HCT116 (cell line): ENCODE data around the gene IFNLR1. TPM values are rescaled to one million over a fixed set of nuclear protein-coding genes. Genes with fewer than 3 reads are reported as not detected.

Experiments used
- ATAC-seq: fragments of 200-7000 bp; cut with Tn5 transposase; 2 replicates; pipeline ENCODE4 v1.9.1; 2020; ENCODE audit warnings: mild to moderate bottlenecking, moderate library complexity
- BruUV-seq: library from RNA; stranded (reverse); fragments of 400-500 nt; replicated peaks from 2 replicates; lab custom pipeline; 2021; lab: Mats Ljungman, UMichigan
- CTCF ChIA-PET: fragments of 300-600 bp; sonication (Branson Sonifier 250); formaldehyde crosslinking; loops from one replicate; lab custom pipeline; 2021; ENCODE audit warnings: antibody characterized with exemption; lab: Charles Lee
- POLR2A ChIA-PET: fragments of 300-600, 350-600 bp; sonication (Branson Sonifier 250); formaldehyde crosslinking; loops from one replicate; lab custom pipeline; 2021; ENCODE audit warnings: antibody characterized with exemption; lab: Charles Lee
- RAD21 ChIA-PET, 2 experiments: fragments of 300-600 bp; sonication (Branson Sonifier 250); formaldehyde crosslinking; loops; one replicate each; lab custom pipeline; 2023; ENCODE audit warnings: low total read pairs in 2 of 2; ENCODE audit not compliant: uncharacterized antibody in 2 of 2, unreplicated experiment in 2 of 2, low non-redundant PET in 1 of 2; lab: Charles Lee
- DNase-seq: peaks from one replicate; pipeline ENCODE4 v3.0.0-alpha.2; 2010; ENCODE audit warnings: low read depth, low spot score
- H2AFZ ChIP-seq: fragments of 200-600 bp; shearing (Covaris generic), sonication (generic); 2 replicates; pipeline ENCODE4 v1.6.1; 2017; ENCODE audit warnings: low read depth, mixed run types, mixed read lengths, antibody characterized with exemption, low read length; ENCODE audit not compliant: poor library complexity, severe bottlenecking
- H3K27ac ChIP-seq: 2 replicates; pipeline ENCODE4 v1.5.1; 2012; ENCODE audit warnings: low read depth, low read length
- H3K27me3 ChIP-seq: fragments of 200-600 bp; sonication (generic); 2 replicates; pipeline ENCODE4 v1.6.1; 2016; ENCODE audit warnings: mixed run types, low read length, mixed read lengths; ENCODE audit not compliant: insufficient read depth
- H3K36me3 ChIP-seq, 2 experiments: fragments of 200-500 bp in 1 of 2; fragments of 200-600 bp in 1 of 2; sonication (Bioruptor generic) in 1 of 2; sonication (generic) in 1 of 2; 2 replicates each; pipeline versions ENCODE4 v1.5.1 to v1.6.1; 2014 to 2016; ENCODE audit warnings: low read length in 2 of 2, inconsistent platforms in 1 of 2, mixed read lengths in 1 of 2, mixed run types in 1 of 2; ENCODE audit not compliant: insufficient read depth in 2 of 2, control insufficient read depth in 1 of 2
- H3K4me1 ChIP-seq, 2 experiments: fragments of 200-600 bp in 1 of 2; sonication (generic) in 1 of 2; 2 replicates each; pipeline versions ENCODE4 v1.5.1 to v1.6.1; 2012 to 2017; ENCODE audit warnings: low read length in 2 of 2, inconsistent platforms in 1 of 2, mild to moderate bottlenecking in 1 of 2, mixed read lengths in 1 of 2, mixed run types in 1 of 2, moderate library complexity in 1 of 2; ENCODE audit not compliant: insufficient read depth in 2 of 2, control insufficient read depth in 1 of 2
- H3K4me2 ChIP-seq: fragments of 200-600 bp; sonication (generic); 2 replicates; pipeline ENCODE4 v1.6.1; 2017; ENCODE audit warnings: mixed run types, low read length, mixed read lengths
- H3K4me3 ChIP-seq, 2 experiments: fragments of 200-600 bp in 1 of 2; sonication (generic) in 1 of 2; replicated peaks in 1 of 2; 2 replicates each; pipeline ENCODE4 v1.5.1; 2011 to 2016; ENCODE audit warnings: low read length in 2 of 2, control low read depth in 1 of 2, low read depth in 1 of 2, mild to moderate bottlenecking in 1 of 2, mixed read lengths in 1 of 2, mixed run types in 1 of 2
- H3K79me2 ChIP-seq: fragments of 200-600 bp; sonication (generic); 2 replicates; pipeline ENCODE4 v1.6.1; 2017; ENCODE audit warnings: mild to moderate bottlenecking, mixed run types, low read length, moderate library complexity, mixed read lengths; ENCODE audit not compliant: insufficient read depth
- H3K9ac ChIP-seq: fragments of 200-600 bp; sonication (generic); 2 replicates; pipeline ENCODE4 v1.6.1; 2016; ENCODE audit warnings: low read length, mixed read lengths
- H3K9me2 ChIP-seq: fragments of 200-600 bp; sonication (generic), shearing (Covaris generic); 2 replicates; pipeline ENCODE4 v1.6.1; 2017; ENCODE audit warnings: mixed run types, mild to moderate bottlenecking, moderate library complexity; ENCODE audit not compliant: insufficient read depth
- H3K9me3 ChIP-seq, 2 experiments: fragments of 200-500 bp in 1 of 2; fragments of 200-600 bp in 1 of 2; sonication (Bioruptor generic) in 1 of 2; sonication (generic) in 1 of 2; 2 replicates each; pipeline ENCODE4 v1.6.1; 2014 to 2017; ENCODE audit warnings: low read length in 2 of 2, mixed read lengths in 2 of 2, inconsistent platforms in 1 of 2, low read depth in 1 of 2, mild to moderate bottlenecking in 1 of 2, mixed run types in 1 of 2, moderate library complexity in 1 of 2; ENCODE audit not compliant: control insufficient read depth in 1 of 2, insufficient read depth in 1 of 2
- H4K20me1 ChIP-seq: fragments of 200-600 bp; sonication (generic), shearing (Covaris generic); 2 replicates; pipeline ENCODE4 v1.6.1; 2017; ENCODE audit warnings: mixed run types, mild to moderate bottlenecking, moderate library complexity; ENCODE audit not compliant: insufficient read depth
- CEBPB ChIP-seq: IDR thresholded peaks from 2 replicates; pipeline ENCODE4 v1.6.1; 2012; ENCODE audit warnings: low read depth
- ZBTB33 ChIP-seq: IDR thresholded peaks from 2 replicates; pipeline ENCODE4 v1.6.1; 2011; ENCODE audit warnings: mild to moderate bottlenecking, low read length, moderate library complexity; ENCODE audit not compliant: insufficient replicate concordance; ENCODE audit errors: extremely low read depth
- intact Hi-C: fragments of 100-400 bp; cut with micrococcal nuclease; formaldehyde crosslinking; loops from 2 replicates; pipeline ENCODE4 v1.10.0; 2022
- total RNA-seq: library from RNA; stranded (reverse); gene quantifications from one replicate; pipeline ENCODE4 v1.2.1, GENCODE V29; 2021; ENCODE audit not compliant: unreplicated experiment

The IFNLR1 gene
- total RNA-seq, 1 experiment from 2014 or later, result 7.6 TPM

DNA sequence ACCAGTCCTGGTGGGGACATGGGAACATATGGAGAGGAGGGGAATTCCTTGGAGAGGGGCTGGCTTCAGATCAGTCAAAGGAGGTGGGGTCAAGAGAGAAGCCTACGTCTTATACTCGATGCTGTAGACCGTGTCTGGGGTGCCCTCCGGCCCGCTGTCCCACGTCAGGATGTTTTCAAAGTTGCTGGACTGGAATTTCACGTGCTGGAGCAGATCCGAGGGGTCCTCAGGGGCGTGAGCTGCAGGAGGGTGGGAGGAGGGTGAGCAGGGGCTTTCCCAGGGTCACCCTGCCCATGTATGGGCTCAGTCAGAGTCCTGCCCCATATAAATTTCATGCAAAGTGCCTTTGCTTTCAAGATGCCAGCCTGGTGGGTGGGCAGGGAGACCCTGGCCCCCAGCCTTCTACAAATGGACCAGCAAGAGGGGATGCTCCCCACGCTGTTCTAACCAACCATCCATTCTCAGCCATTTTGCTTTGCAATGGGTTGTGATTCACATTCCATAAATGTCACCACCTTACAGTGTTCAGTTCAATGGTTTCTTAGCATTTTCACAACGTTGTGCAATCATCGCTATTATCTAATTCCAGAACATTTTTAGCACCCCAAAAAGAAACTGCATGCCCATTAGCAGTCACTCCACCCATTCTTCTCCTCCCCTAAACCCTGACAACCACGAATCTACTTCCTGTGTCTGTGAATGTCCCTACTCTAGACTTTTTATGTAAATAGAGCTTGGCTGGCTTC, 48.4 kb downstream of the IFNLR1 start:
- Histone ChIP-seq H3K9me2 (no peaks in the 10 kb centered on the region), H3K4me2 (no peak overlapping the region), H3K4me3 (no peak overlapping the region), H3K9me3 (no peaks in the 10 kb centered on the region; a peak in 1 of 4 replicates), H4K20me1 (no peaks in the 10 kb centered on the region), H3K36me3 (0 out of 4 replicates have a peak, but pooled peaks cover 0 to 5% of the 10 kb centered on the region in 2 experiments), H3K4me1 (peaks cover 10 to 16% of the 10 kb centered on the region in 2 experiments), H3K9ac (no peak overlapping the region), H3K79me2 (no peaks in the 10 kb centered on the region), H3K27me3 (no peaks in the 10 kb centered on the region), H3K27ac (no peak overlapping the region), H2AFZ (no peak overlapping the region)
- RAD21 ChIA-PET, result no interaction called here
- no peak for TF ChIP-seq CEBPB
- intact Hi-C loops, result no loop called here
- no TSS peak for BruUV-seq
- POLR2A ChIA-PET, result no interaction called here
- CTCF ChIA-PET, result interaction anchor here (1.2 kb wide), 1 partner anchor 12 kb away, joined by 3 read pairs; no protein-coding TSS in a partner anchor
- ATAC-seq (no peak), DNase-seq (no peak)

DNA sequence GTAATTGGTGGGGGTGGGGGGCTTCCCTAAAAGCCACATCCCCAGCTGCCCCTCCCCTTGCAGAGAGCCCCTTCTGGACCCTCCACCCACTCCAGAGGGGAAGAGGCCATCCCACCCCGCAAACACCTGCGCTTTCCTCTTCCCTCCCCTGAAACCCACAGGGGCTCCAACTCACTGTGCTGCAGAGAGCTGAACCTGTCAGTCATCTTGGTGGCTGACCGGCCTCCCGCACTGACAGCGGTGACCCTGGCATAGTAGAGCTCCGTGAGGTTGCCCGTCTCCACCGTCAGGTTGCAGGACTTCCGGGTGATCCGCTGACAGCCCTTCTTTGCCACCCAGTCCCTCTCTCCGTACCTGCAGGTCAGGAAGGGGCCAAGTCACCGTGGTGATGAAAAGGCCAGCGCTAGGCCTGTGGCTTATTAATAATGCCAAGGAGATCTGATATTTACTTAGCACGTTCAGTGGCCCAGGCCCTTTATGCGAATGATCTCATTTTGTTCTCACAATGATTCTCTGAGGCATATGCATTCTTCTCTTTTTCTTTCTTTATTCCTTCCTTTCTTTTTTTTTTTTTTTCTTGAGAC, 50.0 kb downstream of the IFNLR1 start:
- H4K20me1 ChIP-seq, result no peaks in the 10 kb centered on the region
- BruUV-seq, result no TSS peak
- RAD21 ChIA-PET, result no interaction called here
- no peaks in the 10 kb centered on the region for H3K79me2 ChIP-seq
- peaks cover 0 to 5% of the 10 kb centered on the region in 2 experiments; a peak in 1 of 4 replicates for H3K36me3 ChIP-seq
- TF ChIP-seq ZBTB33, result no peak
- CTCF ChIA-PET, result interaction anchor here (1.6 kb wide), 1 partner anchor 13 kb away, joined by 6 read pairs; no protein-coding TSS in a partner anchor
- no peak overlapping the region for H3K4me2 ChIP-seq
- no peaks in the 10 kb centered on the region for H3K27me3 ChIP-seq
- no peak overlapping the region for H3K9ac ChIP-seq
- DNase-seq (no peak), ATAC-seq (no peak)
- H3K9me3 ChIP-seq, result no peaks in the 10 kb centered on the region; a peak in 1 of 4 replicates
- intact Hi-C loops, result no loop called here
- H3K4me1 ChIP-seq, result peaks cover 1% of the 10 kb centered on the region in 2 experiments; a peak in 3 of 4 replicates
- POLR2A ChIA-PET, result no interaction called here
- H3K4me3 ChIP-seq, result no peak overlapping the region
- no peak overlapping the region for H2AFZ ChIP-seq
- H3K27ac ChIP-seq, result no peak overlapping the region
- no peaks in the 10 kb centered on the region for H3K9me2 ChIP-seq
